Hematopoietic multipotent progenitor cell treated with erythropoietin and hydrocortisone succinate and interleukin-3 and kit ligand, for 8 days (in vitro differentiated cells): ENCODE measurements around the gene OPCML.

Experiments
- DNase-seq: peaks from one replicate; pipeline ENCODE4 v3.0.0-alpha.2; 2015

Gene OPCML

GRCh38 chr11:133536198-133536597, 3.9 kb upstream of the OPCML start:
- no peak for DNase-seq

GRCh38 chr11:133533205-133533604, 904 bp upstream of the OPCML start:
- DNase-seq = no peak

- no peak for DNase-seq
Measured at GRCh38 chr11:133531458-133531857, 843 bp downstream of the OPCML start.

- DNase-seq = no peak
Measured at GRCh38 chr11:133530501-133530835, 1.8 kb downstream of the OPCML start.

- no peak for DNase-seq
Measured at GRCh38 chr11:133529807-133530500, 2.3 kb downstream of the OPCML start.

- no peak for DNase-seq
Measured at GRCh38 chr11:133526790-133527189, 5.5 kb downstream of the OPCML start.

GRCh38 chr11:133525976-133526375, 6.3 kb downstream of the OPCML start:
- no peak for DNase-seq

- DNase-seq = no peak
Measured at GRCh38 chr11:133524488-133524887, 7.8 kb downstream of the OPCML start.

GRCh38 chr11:133522344-133522743, 10.0 kb downstream of the OPCML start:
- DNase-seq = no peak

- DNase-seq = no peak
Measured at GRCh38 chr11:133521502-133521901, 10.8 kb downstream of the OPCML start.

- DNase-seq = no peak
Measured at GRCh38 chr11:133520707-133521106, 11.6 kb downstream of the OPCML start.

GRCh38 chr11:133519560-133519959, 12.7 kb downstream of the OPCML start:
- DNase-seq = no peak

- DNase-seq = no peak
Measured at GRCh38 chr11:133518702-133519264, 13.5 kb downstream of the OPCML start.

GRCh38 chr11:133516845-133517244, 15.5 kb downstream of the OPCML start:
- DNase-seq = no peak

GRCh38 chr11:133515107-133515506, 17.2 kb downstream of the OPCML start:
- DNase-seq = no peak

- no peak for DNase-seq
Measured at GRCh38 chr11:133509924-133510697, 22.2 kb downstream of the OPCML start.

GRCh38 chr11:133508468-133508867, 23.8 kb downstream of the OPCML start:
- DNase-seq = no peak

- no peak for DNase-seq
Measured at GRCh38 chr11:133507185-133507584, 25.1 kb downstream of the OPCML start.

- DNase-seq = no peak
Measured at GRCh38 chr11:133506551-133507094, 25.7 kb downstream of the OPCML start.

GRCh38 chr11:133506023-133506422, 26.3 kb downstream of the OPCML start:
- no peak for DNase-seq

- DNase-seq = no peak
Measured at GRCh38 chr11:133504906-133505305, 27.4 kb downstream of the OPCML start.

- DNase-seq = no peak
Measured at GRCh38 chr11:133503776-133504175, 28.5 kb downstream of the OPCML start.

- DNase-seq = no peak
Measured at GRCh38 chr11:133503236-133503635, 29.1 kb downstream of the OPCML start.
